22Rv1 (cell line): Measurements from ENCODE around the gene IL1R2.

Experiments
- ZFX ChIP-seq: fragments of 450-650 bp; IDR thresholded peaks from 2 replicates; pipeline ENCODE4 v1.6.1; 2017; ENCODE audit warnings: antibody characterized with exemption, borderline replicate concordance
- TF ChIP-seq, protein P1 (sequence below): fragments of 450-650 bp; IDR thresholded peaks from 2 replicates; pipeline ENCODE4 v1.5.1; 2017; ENCODE audit warnings: mild to moderate bottlenecking

DNA sequence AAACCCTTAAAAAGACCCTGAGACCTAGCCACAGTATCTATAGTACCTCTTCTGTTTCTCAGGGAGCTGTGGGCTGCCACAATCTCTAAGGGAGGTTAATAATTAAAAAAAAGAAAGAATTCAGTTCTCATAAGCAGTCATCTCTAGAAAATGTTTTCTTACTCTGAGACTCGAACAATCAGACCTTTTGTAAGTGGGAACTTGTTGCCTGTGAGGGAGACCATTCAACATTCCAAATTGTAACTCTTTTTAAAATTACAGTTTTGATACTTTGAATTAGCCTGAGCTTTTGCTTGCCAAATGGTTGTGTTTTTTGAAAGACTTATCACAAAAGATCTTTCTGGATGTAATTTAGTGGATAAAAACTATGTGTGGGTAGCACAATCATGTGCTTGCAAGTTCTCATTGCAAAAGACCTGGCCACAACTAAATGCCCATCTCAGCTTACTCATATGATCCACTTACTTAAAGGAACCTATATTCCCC lies 33.3 kb downstream of the IL1R2 start:
- TF ChIP-seq, protein P1, sequence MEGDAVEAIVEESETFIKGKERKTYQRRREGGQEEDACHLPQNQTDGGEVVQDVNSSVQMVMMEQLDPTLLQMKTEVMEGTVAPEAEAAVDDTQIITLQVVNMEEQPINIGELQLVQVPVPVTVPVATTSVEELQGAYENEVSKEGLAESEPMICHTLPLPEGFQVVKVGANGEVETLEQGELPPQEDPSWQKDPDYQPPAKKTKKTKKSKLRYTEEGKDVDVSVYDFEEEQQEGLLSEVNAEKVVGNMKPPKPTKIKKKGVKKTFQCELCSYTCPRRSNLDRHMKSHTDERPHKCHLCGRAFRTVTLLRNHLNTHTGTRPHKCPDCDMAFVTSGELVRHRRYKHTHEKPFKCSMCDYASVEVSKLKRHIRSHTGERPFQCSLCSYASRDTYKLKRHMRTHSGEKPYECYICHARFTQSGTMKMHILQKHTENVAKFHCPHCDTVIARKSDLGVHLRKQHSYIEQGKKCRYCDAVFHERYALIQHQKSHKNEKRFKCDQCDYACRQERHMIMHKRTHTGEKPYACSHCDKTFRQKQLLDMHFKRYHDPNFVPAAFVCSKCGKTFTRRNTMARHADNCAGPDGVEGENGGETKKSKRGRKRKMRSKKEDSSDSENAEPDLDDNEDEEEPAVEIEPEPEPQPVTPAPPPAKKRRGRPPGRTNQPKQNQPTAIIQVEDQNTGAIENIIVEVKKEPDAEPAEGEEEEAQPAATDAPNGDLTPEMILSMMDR, result no peak
- TF ChIP-seq ZFX, result no peak
